ENCODE data around the gene IGSF11. TPM values are rescaled to one million over a fixed set of nuclear protein-coding genes. Genes with fewer than 3 reads are reported as not detected.

Gene IGSF11
- total RNA-seq, 2 experiments from 2014 or later = 0.53 to 0.58 TPM

DNA sequence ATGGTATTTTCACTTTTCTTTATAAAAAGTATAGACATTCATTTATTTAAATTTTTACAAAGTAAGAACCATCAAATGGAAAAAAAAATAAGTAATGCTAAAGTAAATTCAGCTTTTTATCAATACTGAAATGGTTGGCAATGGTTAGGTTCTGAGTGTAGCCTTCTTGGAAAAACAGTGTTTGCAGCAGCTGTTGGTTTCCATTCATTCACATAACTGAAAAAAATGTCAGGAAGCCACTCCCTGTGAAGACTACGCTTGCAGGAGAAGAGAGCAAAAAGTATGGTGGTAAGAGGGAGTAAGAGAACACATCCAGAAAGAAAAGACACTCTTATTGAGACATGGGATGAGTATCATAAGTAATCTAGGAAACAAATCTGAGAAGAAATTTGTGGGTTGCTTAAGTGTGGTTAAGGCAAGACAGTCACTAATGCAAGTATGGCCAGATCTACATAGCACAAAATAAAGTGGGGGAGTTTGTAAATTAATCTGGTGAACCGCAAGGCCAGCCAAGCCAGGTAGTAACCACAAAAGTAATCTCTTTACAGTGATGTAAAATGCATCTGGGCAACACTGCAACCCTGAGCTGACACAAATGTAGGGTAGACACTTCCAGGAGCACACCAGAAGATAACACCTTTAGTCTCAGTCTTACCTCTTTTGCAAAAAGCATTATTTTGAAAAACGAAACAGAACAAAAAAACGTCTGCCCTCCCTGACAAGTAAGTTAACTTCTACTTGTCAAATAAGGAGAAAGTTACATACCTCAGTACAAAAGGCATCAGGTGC is 133.7 kb downstream of the IGSF11 start:
- H3K4me1 Mint-ChIP-seq (ENCODE audit: low read depth) = no peaks in the 10 kb centered on the region
- TF ChIP-seq, protein P1, sequence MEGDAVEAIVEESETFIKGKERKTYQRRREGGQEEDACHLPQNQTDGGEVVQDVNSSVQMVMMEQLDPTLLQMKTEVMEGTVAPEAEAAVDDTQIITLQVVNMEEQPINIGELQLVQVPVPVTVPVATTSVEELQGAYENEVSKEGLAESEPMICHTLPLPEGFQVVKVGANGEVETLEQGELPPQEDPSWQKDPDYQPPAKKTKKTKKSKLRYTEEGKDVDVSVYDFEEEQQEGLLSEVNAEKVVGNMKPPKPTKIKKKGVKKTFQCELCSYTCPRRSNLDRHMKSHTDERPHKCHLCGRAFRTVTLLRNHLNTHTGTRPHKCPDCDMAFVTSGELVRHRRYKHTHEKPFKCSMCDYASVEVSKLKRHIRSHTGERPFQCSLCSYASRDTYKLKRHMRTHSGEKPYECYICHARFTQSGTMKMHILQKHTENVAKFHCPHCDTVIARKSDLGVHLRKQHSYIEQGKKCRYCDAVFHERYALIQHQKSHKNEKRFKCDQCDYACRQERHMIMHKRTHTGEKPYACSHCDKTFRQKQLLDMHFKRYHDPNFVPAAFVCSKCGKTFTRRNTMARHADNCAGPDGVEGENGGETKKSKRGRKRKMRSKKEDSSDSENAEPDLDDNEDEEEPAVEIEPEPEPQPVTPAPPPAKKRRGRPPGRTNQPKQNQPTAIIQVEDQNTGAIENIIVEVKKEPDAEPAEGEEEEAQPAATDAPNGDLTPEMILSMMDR (IDR thresholded peaks at IDR 0.05) = no peak
- H3K36me3 Mint-ChIP-seq (ENCODE audit: low read depth) = no peaks in the 10 kb centered on the region
- no peak overlapping the region for H3K4me3 ChIP-seq (ENCODE audit: low read length)
- DNase-seq = no peak
- no peaks in the 10 kb centered on the region for H3K9me3 Mint-ChIP-seq
- H3K4me3 Mint-ChIP-seq = no peak overlapping the region
- no peaks in the 10 kb centered on the region for H3K27me3 ChIP-seq (ENCODE audit: control insufficient read depth in 1 of 2, insufficient read depth in 2 of 2, low read length in 2 of 2)
- no peaks in the 10 kb centered on the region for H3K4me1 ChIP-seq (ENCODE audit: insufficient read depth, low read length)
- no peak for ATAC-seq (ENCODE audit: poor library complexity)
- H3K9me3 ChIP-seq (ENCODE audit: control insufficient read depth in 1 of 2, insufficient read depth in 1 of 2, low read length in 2 of 2) = no peaks in the 10 kb centered on the region
- H3K36me3 ChIP-seq (ENCODE audit: insufficient read depth, low read length) = no peaks in the 10 kb centered on the region
- intact Hi-C loops (cut with DNase I, micrococcal nuclease) = no loop called here
- ChIA-PET CTCF (no interaction called here), POLR2A (no interaction called here)
- no peak overlapping the region for H3K27ac Mint-ChIP-seq
- no peak overlapping the region for H3K27ac ChIP-seq (ENCODE audit: low read depth in 1 of 2, low read length in 2 of 2)
- H3K27me3 Mint-ChIP-seq = peaks cover 1% of the 10 kb centered on the region

DNA sequence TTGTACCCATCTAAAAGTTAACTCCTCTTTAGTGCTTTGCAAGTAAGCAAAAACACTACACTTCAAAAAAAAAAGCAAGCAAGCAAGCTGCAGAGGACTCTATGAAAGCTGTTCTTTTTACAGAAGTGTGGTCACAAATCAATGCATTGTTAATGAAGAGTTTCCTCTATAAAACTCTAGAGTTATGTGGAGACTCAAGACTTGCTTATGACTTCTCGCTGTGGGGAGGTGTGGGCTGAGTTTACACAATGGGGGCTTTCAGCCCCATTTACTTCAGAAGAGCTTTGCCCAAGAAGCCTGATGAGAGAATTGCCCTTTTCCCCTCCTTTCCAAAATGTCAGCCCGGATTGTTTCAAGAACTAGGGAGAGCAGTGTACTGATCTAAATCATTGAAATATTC is 144.4 kb downstream of the IGSF11 start:
- peaks cover 10% of the 10 kb centered on the region for H3K27me3 Mint-ChIP-seq
- H3K27ac Mint-ChIP-seq = no peak overlapping the region
- Histone ChIP-seq H3K27ac (ENCODE audit: low read depth in 1 of 2, low read length in 2 of 2) (no peak overlapping the region), H3K27me3 (ENCODE audit: control insufficient read depth in 1 of 2, insufficient read depth in 2 of 2, low read length in 2 of 2) (peaks cover 7 to 11% of the 10 kb centered on the region in 2 experiments), H3K4me1 (ENCODE audit: insufficient read depth, low read length) (no peaks in the 10 kb centered on the region), H3K9me3 (ENCODE audit: control insufficient read depth in 1 of 2, insufficient read depth in 1 of 2, low read length in 2 of 2) (no peaks in the 10 kb centered on the region), H3K36me3 (ENCODE audit: insufficient read depth, low read length) (no peaks in the 10 kb centered on the region), H3K4me3 (ENCODE audit: low read length) (no peak overlapping the region)
- no peaks in the 10 kb centered on the region for H3K36me3 Mint-ChIP-seq (ENCODE audit: low read depth)
- no peak for DNase-seq
- no peak for ATAC-seq (ENCODE audit: poor library complexity)
- CTCF ChIA-PET = interaction anchor here (1.0 kb wide), 1 partner anchor 351 kb away, joined by 3 read pairs; no protein-coding TSS in a partner anchor
- intact Hi-C loops (cut with DNase I, micrococcal nuclease) = no loop called here
- H3K4me3 Mint-ChIP-seq = no peak overlapping the region
- TF ChIP-seq, protein P1 (IDR thresholded peaks at IDR 0.05) = no peak
- POLR2A ChIA-PET = no interaction called here
- no peaks in the 10 kb centered on the region for H3K9me3 Mint-ChIP-seq
- H3K4me1 Mint-ChIP-seq (ENCODE audit: low read depth) = no peaks in the 10 kb centered on the region

DNA sequence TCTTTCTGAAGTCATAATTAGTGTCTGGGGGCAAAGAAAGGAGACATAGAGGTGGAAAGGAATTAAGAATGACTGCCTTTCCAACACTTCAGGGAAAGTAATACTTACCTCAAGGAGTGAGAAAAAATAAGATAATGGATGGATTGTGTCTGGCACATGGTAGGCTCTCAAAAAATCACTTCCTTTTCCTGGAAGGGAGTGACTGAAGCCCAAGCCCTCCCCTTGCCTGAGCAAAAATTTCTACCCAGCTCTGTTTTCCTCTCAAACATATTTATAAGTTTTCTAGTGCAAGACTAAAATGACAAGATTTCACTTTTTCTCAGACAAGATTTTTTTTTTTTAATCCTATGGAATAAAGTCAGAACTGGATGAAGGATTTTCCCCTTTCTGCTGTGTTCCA is 145.0 kb downstream of the IGSF11 start:
- ChIA-PET POLR2A (no interaction called here), CTCF (interaction anchor here (1.0 kb wide), 1 partner anchor 352 kb away, joined by 3 read pairs; no protein-coding TSS in a partner anchor)
- Histone ChIP-seq H3K4me3 (ENCODE audit: low read length) (no peak overlapping the region), H3K27me3 (ENCODE audit: control insufficient read depth in 1 of 2, insufficient read depth in 2 of 2, low read length in 2 of 2) (peaks cover 4 to 11% of the 10 kb centered on the region in 2 experiments), H3K36me3 (ENCODE audit: insufficient read depth, low read length) (no peaks in the 10 kb centered on the region), H3K9me3 (ENCODE audit: control insufficient read depth in 1 of 2, insufficient read depth in 1 of 2, low read length in 2 of 2) (no peaks in the 10 kb centered on the region), H3K4me1 (ENCODE audit: insufficient read depth, low read length) (no peaks in the 10 kb centered on the region), H3K27ac (ENCODE audit: low read depth in 1 of 2, low read length in 2 of 2) (no peak overlapping the region)
- Mint-ChIP-seq H3K4me1 (ENCODE audit: low read depth) (no peaks in the 10 kb centered on the region), H3K27me3 (peaks cover 15% of the 10 kb centered on the region), H3K36me3 (ENCODE audit: low read depth) (no peaks in the 10 kb centered on the region), H3K9me3 (no peaks in the 10 kb centered on the region), H3K4me3 (no peak overlapping the region), H3K27ac (no peak overlapping the region)
- intact Hi-C loops (cut with DNase I, micrococcal nuclease) = no loop called here
- TF ChIP-seq, protein P1 (IDR thresholded peaks at IDR 0.05) = no peak
- DNase-seq = no peak
- no peak for ATAC-seq (ENCODE audit: poor library complexity)
